GM21576 (cell line): ENCODE measurements around the gene LLPH.
A peak's percentile ranks its signal among the peaks of the same experiment; 100 is the strongest.
"Not testable (repeated sequence)": the region's sequence is repeated elsewhere in the genome, so short reads cannot be mapped to it uniquely, and the experiment has no call there.

ENCODE experiments used
- ATAC-seq: cut with Tn5 transposase; IDR thresholded peaks from one replicate; pipeline ENCODE4 v1.9.1; 2021; ENCODE audit warnings: mild to moderate bottlenecking, moderate library complexity; ENCODE audit not compliant: unreplicated experiment

LLPH gene

GRCh38 chr12:66130267-66131066, at the start of gene LLPH:
LLPH (minus strand) TSS chr12:66130750; CDS start chr12:66129106, 1,644 bp downstream.
- ATAC-seq = peak; percentile 98

GRCh38 chr12:66176105-66176900, 45.8 kb upstream of the LLPH start:
- no peak for ATAC-seq

- not testable (repeated sequence) for ATAC-seq
Observed at GRCh38 chr12:66174391-66175325, 44.1 kb upstream of the LLPH start.

GRCh38 chr12:66170606-66171005, 40.1 kb upstream of the LLPH start:
- no peak for ATAC-seq

GRCh38 chr12:66169221-66170170, 38.9 kb upstream of the LLPH start, which contains the start of gene TMBIM4:
TMBIM4 (minus strand) TSS chr12:66169996; CDS start chr12:66169951, 45 bp downstream.
- ATAC-seq = peak; percentile 85

- ATAC-seq = no peak
Observed at GRCh38 chr12:66168410-66168809, 37.9 kb upstream of the LLPH start.

GRCh38 chr12:66166561-66166960, 36.0 kb upstream of the LLPH start:
- no peak for ATAC-seq

- no peak for ATAC-seq
Observed at GRCh38 chr12:66165141-66165540, 34.6 kb upstream of the LLPH start.

- ATAC-seq = no peak
Observed at GRCh38 chr12:66164349-66164821, 33.8 kb upstream of the LLPH start.

- ATAC-seq = no peak
Observed at GRCh38 chr12:66163289-66163688, 32.7 kb upstream of the LLPH start.

GRCh38 chr12:66162701-66163100, 32.2 kb upstream of the LLPH start:
- ATAC-seq = no peak

GRCh38 chr12:66160704-66161103, 30.2 kb upstream of the LLPH start:
- ATAC-seq = no peak

- no peak for ATAC-seq
Observed at GRCh38 chr12:66159123-66159522, 28.6 kb upstream of the LLPH start.

- ATAC-seq = no peak
Observed at GRCh38 chr12:66156654-66157053, 26.1 kb upstream of the LLPH start.

- no peak for ATAC-seq
Observed at GRCh38 chr12:66154776-66155175, 24.2 kb upstream of the LLPH start.

- ATAC-seq = no peak
Observed at GRCh38 chr12:66152732-66153131, 22.2 kb upstream of the LLPH start.

GRCh38 chr12:66149702-66150398, 19.3 kb upstream of the LLPH start:
- no peak for ATAC-seq

GRCh38 chr12:66144791-66145754, 14.5 kb upstream of the LLPH start:
- ATAC-seq = no peak
